ENCODE measurements around the gene SLC17A1.

The SLC17A1 gene

DNA sequence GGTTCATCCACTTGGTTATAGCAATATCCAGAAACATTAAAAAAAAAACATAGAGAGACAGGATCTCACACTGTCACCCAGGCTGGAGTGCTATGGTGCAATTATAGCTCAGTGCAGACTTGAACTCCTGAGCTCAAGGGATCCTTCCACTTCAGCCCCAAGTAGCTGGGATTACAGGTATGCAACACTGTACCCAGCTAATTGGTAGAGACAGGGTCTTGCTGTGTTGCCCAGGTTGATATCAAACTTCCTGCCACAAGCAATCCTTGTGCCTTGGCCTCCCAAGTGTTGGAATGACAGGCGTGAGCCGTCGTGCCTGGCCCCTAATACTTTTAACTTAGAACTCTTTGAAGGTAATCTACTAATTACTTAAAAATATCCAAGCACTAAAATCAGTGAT lies 818 bp upstream of the SLC17A1 start:
- no peak for DNase-seq (ENCODE audit: low read depth, low spot score)
- WGBS (ENCODE audit: insufficient coverage, insufficient read length), result no CpG with 5 or more reads among the region's 3 CpGs
- Histone ChIP-seq H3K27me3 (ENCODE audit: control insufficient read depth, insufficient read depth, low read length) (no peaks in the 10 kb centered on the region), H3K27ac (ENCODE audit: low read length) (no peak overlapping the region), H3K4me3 (ENCODE audit: low read length) (no peak overlapping the region), H3K4me1 (ENCODE audit: control insufficient read depth, insufficient read depth, low read length) (no peaks in the 10 kb centered on the region), H3K36me3 (ENCODE audit: control insufficient read depth, insufficient read depth, low read length) (no peaks in the 10 kb centered on the region), H3K9me3 (ENCODE audit: control insufficient read depth, insufficient read depth, low read length) (no peaks in the 10 kb centered on the region)

DNA sequence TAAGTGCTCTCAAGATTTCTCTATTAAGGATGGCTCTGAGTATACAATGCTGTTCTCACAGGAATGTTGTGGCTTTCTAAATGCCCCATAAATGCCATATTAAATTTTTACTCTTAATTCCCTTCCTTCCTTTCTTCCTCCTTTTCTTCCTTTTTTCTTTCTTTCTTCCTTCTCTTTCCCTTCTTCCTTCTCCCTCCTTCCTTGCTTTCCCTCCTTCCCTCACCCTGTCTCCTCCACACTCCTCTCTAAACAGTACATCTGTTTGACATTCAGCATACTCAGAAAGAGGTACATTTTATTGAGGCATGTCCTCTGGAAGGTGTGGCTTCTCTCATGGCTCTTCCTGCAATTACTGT lies 433 bp upstream of the SLC17A1 start:
- H3K4me3 ChIP-seq (ENCODE audit: low read length), result no peak overlapping the region
- no peaks in the 10 kb centered on the region for H3K27me3 ChIP-seq (ENCODE audit: control insufficient read depth, insufficient read depth, low read length)
- H3K4me1 ChIP-seq (ENCODE audit: control insufficient read depth, insufficient read depth, low read length), result no peaks in the 10 kb centered on the region
- H3K27ac ChIP-seq (ENCODE audit: low read length), result no peak overlapping the region
- H3K9me3 ChIP-seq (ENCODE audit: control insufficient read depth, insufficient read depth, low read length), result no peaks in the 10 kb centered on the region
- DNase-seq (ENCODE audit: low read depth, low spot score), result no peak
- H3K36me3 ChIP-seq (ENCODE audit: control insufficient read depth, insufficient read depth, low read length), result no peaks in the 10 kb centered on the region

DNA sequence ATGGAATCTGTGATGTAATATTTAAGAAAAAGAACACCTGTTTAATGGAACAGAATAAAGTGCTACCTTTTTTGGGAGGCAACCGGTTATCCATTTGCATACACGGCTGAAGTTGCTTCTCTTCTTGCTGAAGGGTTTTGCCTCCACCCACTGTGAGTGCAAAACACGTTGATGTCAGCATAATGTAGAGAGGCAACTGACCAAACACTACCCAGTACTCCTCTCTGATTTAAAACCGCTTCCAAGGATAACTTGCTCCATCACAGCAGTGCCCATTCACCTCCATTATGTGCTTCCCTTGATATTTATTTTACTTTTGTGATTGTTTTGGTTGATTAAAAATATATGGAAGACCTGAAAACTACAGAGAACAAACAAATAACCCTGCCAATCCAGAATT lies 1.4 kb downstream of the SLC17A1 start:
- no peaks in the 10 kb centered on the region for H3K27me3 ChIP-seq (ENCODE audit: control insufficient read depth, insufficient read depth, low read length)
- H3K36me3 ChIP-seq (ENCODE audit: control insufficient read depth, insufficient read depth, low read length), result no peaks in the 10 kb centered on the region
- H3K27ac ChIP-seq (ENCODE audit: low read length), result no peak overlapping the region
- H3K9me3 ChIP-seq (ENCODE audit: control insufficient read depth, insufficient read depth, low read length), result no peaks in the 10 kb centered on the region
- no peak overlapping the region for H3K4me3 ChIP-seq (ENCODE audit: low read length)
- no peaks in the 10 kb centered on the region for H3K4me1 ChIP-seq (ENCODE audit: control insufficient read depth, insufficient read depth, low read length)
- no peak for DNase-seq (ENCODE audit: low read depth, low spot score)
- no CpG with 5 or more reads among the region's 4 CpGs for WGBS (ENCODE audit: insufficient coverage, insufficient read length)

GRCh38 chr6:25829375-25829774 lies 2.5 kb downstream of the SLC17A1 start:
- Histone ChIP-seq H3K4me3 (ENCODE audit: low read length) (no peak overlapping the region), H3K36me3 (ENCODE audit: control insufficient read depth, insufficient read depth, low read length) (no peaks in the 10 kb centered on the region), H3K27ac (ENCODE audit: low read length) (no peak overlapping the region), H3K27me3 (ENCODE audit: control insufficient read depth, insufficient read depth, low read length) (no peaks in the 10 kb centered on the region), H3K4me1 (ENCODE audit: control insufficient read depth, insufficient read depth, low read length) (no peaks in the 10 kb centered on the region), H3K9me3 (ENCODE audit: control insufficient read depth, insufficient read depth, low read length) (no peaks in the 10 kb centered on the region)
- no CpG with 5 or more reads among the region's 1 CpG for WGBS (ENCODE audit: insufficient coverage, insufficient read length)
- no peak for DNase-seq (ENCODE audit: low read depth, low spot score)

- peaks cover under 1% of the 10 kb centered on the region; the same call in 1 of the 2 replicates for H3K4me1 ChIP-seq (ENCODE audit: control insufficient read depth, insufficient read depth, low read length)
- no peak overlapping the region for H3K27ac ChIP-seq (ENCODE audit: low read length)
- DNase-seq (ENCODE audit: low read depth, low spot score), result no peak
- H3K4me3 ChIP-seq (ENCODE audit: low read length), result no peak overlapping the region
- H3K9me3 ChIP-seq (ENCODE audit: control insufficient read depth, insufficient read depth, low read length), result no peaks in the 10 kb centered on the region
- H3K36me3 ChIP-seq (ENCODE audit: control insufficient read depth, insufficient read depth, low read length), result no peaks in the 10 kb centered on the region
- H3K27me3 ChIP-seq (ENCODE audit: control insufficient read depth, insufficient read depth, low read length), result no peaks in the 10 kb centered on the region
Observed at GRCh38 chr6:25821341-25821740, 10.5 kb downstream of the SLC17A1 start.

GRCh38 chr6:25816252-25816651 lies 15.6 kb downstream of the SLC17A1 start:
- DNase-seq (ENCODE audit: low read depth, low spot score), result no peak
- no peaks in the 10 kb centered on the region for H3K36me3 ChIP-seq (ENCODE audit: control insufficient read depth, insufficient read depth, low read length)
- no peak overlapping the region for H3K4me3 ChIP-seq (ENCODE audit: low read length)
- H3K4me1 ChIP-seq (ENCODE audit: control insufficient read depth, insufficient read depth, low read length), result peaks cover 4% of the 10 kb centered on the region; the same call in 1 of the 2 replicates
- H3K27me3 ChIP-seq (ENCODE audit: control insufficient read depth, insufficient read depth, low read length), result no peaks in the 10 kb centered on the region
- no peak overlapping the region for H3K27ac ChIP-seq (ENCODE audit: low read length)
- no CpG with 5 or more reads among the region's 2 CpGs for WGBS (ENCODE audit: insufficient coverage, insufficient read length)
- no peaks in the 10 kb centered on the region for H3K9me3 ChIP-seq (ENCODE audit: control insufficient read depth, insufficient read depth, low read length)

DNA sequence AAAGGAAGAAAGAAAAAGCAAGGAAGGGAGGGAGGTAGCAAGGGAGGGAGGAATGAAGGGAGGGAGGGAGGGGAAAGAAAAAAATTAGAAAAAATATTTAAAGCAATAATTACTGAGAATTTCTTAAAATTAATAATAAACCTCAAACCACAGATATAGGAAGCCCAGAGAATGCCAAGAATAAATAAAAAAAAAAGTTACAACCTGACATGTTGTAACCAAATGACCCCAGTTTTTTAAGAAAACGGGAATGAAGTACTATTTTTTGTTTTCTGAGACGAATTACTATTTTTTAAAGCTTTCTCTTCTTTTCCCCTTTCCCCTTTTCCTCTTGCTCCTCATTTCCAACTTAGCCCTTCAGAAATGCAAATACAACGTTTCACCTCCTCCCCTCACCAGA lies 16.7 kb downstream of the SLC17A1 start:
- DNase-seq (ENCODE audit: low read depth, low spot score), result no peak
- peaks cover 4% of the 10 kb centered on the region; the same call in 1 of the 2 replicates for H3K4me1 ChIP-seq (ENCODE audit: control insufficient read depth, insufficient read depth, low read length)
- no peak overlapping the region for H3K4me3 ChIP-seq (ENCODE audit: low read length)
- H3K27me3 ChIP-seq (ENCODE audit: control insufficient read depth, insufficient read depth, low read length), result no peaks in the 10 kb centered on the region
- WGBS (ENCODE audit: insufficient coverage, insufficient read length), result no CpG with 5 or more reads among the region's 3 CpGs
- H3K27ac ChIP-seq (ENCODE audit: low read length), result no peak overlapping the region
- no peaks in the 10 kb centered on the region for H3K9me3 ChIP-seq (ENCODE audit: control insufficient read depth, insufficient read depth, low read length)
- H3K36me3 ChIP-seq (ENCODE audit: control insufficient read depth, insufficient read depth, low read length), result no peaks in the 10 kb centered on the region

DNA sequence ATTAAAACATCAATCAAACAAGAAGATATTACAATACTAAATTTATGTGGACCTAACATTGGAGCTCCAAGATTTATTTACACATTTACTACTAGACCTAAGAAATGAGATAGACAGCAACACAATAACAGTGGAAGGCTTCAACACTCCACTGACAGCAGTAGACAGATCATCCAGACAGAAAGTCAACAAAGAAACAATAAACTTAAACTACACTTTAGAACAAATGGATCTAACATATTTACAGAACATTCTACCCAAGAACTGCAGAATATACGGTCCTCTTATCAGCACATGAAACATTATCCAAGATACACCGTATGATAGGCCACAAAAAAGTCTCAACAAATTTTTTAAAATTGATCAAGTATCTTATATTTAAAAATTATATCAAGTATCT lies 27.0 kb downstream of the SLC17A1 start:
- Histone ChIP-seq H3K4me3 (ENCODE audit: low read length) (no peak overlapping the region), H3K27ac (ENCODE audit: low read length) (no peak overlapping the region), H3K36me3 (ENCODE audit: control insufficient read depth, insufficient read depth, low read length) (no peaks in the 10 kb centered on the region), H3K27me3 (ENCODE audit: control insufficient read depth, insufficient read depth, low read length) (no peaks in the 10 kb centered on the region), H3K9me3 (ENCODE audit: control insufficient read depth, insufficient read depth, low read length) (no peaks in the 10 kb centered on the region), H3K4me1 (ENCODE audit: control insufficient read depth, insufficient read depth, low read length) (no peaks in the 10 kb centered on the region)
- WGBS (ENCODE audit: insufficient coverage, insufficient read length), result no CpG with 5 or more reads among the region's 2 CpGs
- no peak for DNase-seq (ENCODE audit: low read depth, low spot score)

- WGBS (ENCODE audit: insufficient coverage, insufficient read length), result no CpG with 5 or more reads among the region's 4 CpGs
- Histone ChIP-seq H3K27me3 (ENCODE audit: control insufficient read depth, insufficient read depth, low read length) (no peaks in the 10 kb centered on the region), H3K36me3 (ENCODE audit: control insufficient read depth, insufficient read depth, low read length) (no peaks in the 10 kb centered on the region), H3K4me3 (ENCODE audit: low read length) (no peak overlapping the region), H3K4me1 (ENCODE audit: control insufficient read depth, insufficient read depth, low read length) (no peaks in the 10 kb centered on the region), H3K27ac (ENCODE audit: low read length) (no peak overlapping the region), H3K9me3 (ENCODE audit: control insufficient read depth, insufficient read depth, low read length) (no peaks in the 10 kb centered on the region)
- DNase-seq (ENCODE audit: low read depth, low spot score), result no peak
Observed at GRCh38 chr6:25801436-25801835, 30.4 kb downstream of the SLC17A1 start.

GRCh38 chr6:25794784-25795183 lies 37.1 kb downstream of the SLC17A1 start:
- WGBS (ENCODE audit: insufficient coverage, insufficient read length), result no CpG with 5 or more reads among the region's 2 CpGs
- H3K4me3 ChIP-seq (ENCODE audit: low read length), result no peak overlapping the region
- no peaks in the 10 kb centered on the region for H3K27me3 ChIP-seq (ENCODE audit: control insufficient read depth, insufficient read depth, low read length)
- no peaks in the 10 kb centered on the region for H3K4me1 ChIP-seq (ENCODE audit: control insufficient read depth, insufficient read depth, low read length)
- no peaks in the 10 kb centered on the region for H3K36me3 ChIP-seq (ENCODE audit: control insufficient read depth, insufficient read depth, low read length)
- DNase-seq (ENCODE audit: low read depth, low spot score), result no peak
- no peaks in the 10 kb centered on the region for H3K9me3 ChIP-seq (ENCODE audit: control insufficient read depth, insufficient read depth, low read length)
- H3K27ac ChIP-seq (ENCODE audit: low read length), result no peak overlapping the region

- no peak overlapping the region for H3K27ac ChIP-seq (ENCODE audit: low read length)
- no peak for DNase-seq (ENCODE audit: low read depth, low spot score)
- H3K4me1 ChIP-seq (ENCODE audit: control insufficient read depth, insufficient read depth, low read length), result no peaks in the 10 kb centered on the region
- H3K27me3 ChIP-seq (ENCODE audit: control insufficient read depth, insufficient read depth, low read length), result no peaks in the 10 kb centered on the region
- no CpG with 5 or more reads among the region's 1 CpG for WGBS (ENCODE audit: insufficient coverage, insufficient read length)
- no peaks in the 10 kb centered on the region for H3K36me3 ChIP-seq (ENCODE audit: control insufficient read depth, insufficient read depth, low read length)
- H3K9me3 ChIP-seq (ENCODE audit: control insufficient read depth, insufficient read depth, low read length), result no peaks in the 10 kb centered on the region
- H3K4me3 ChIP-seq (ENCODE audit: low read length), result no peak overlapping the region
Observed at GRCh38 chr6:25793970-25794369, 37.9 kb downstream of the SLC17A1 start.
